ENCODE measurements around the gene PHF21B. TPM values are rescaled to one million over a fixed set of nuclear protein-coding genes. Genes with fewer than 3 reads are reported as not detected.

Gene PHF21B
- total RNA-seq, 3 donors from 2014 or later (not counting 1 experiment from before 2014, with no cell fraction given): not detected

- Mint-ChIP-seq H3K4me3 (no peak overlapping the region), H3K27ac (no peak overlapping the region), H3K9me3 (peaks cover 0 to 2% of the 10 kb centered on the region in 2 donors), H3K36me3 (peaks cover 16% of the 10 kb centered on the region), H3K4me1 (no peaks in the 10 kb centered on the region), H3K27me3 (ENCODE audit: low read depth in 2 of 2) (peaks cover 21 to 38% of the 10 kb centered on the region in 2 donors)
- DNase-seq (peak in 1 of 2 donors; percentile 20), ATAC-seq (no peak)
- H3K4me1 ChIP-seq (ENCODE audit: control insufficient read depth, insufficient read depth, low read length): no peaks in the 10 kb centered on the region
- no peak for TF ChIP-seq CTCF (IDR thresholded peaks at IDR 0.05)
- H3K9me3 ChIP-seq (ENCODE audit: control insufficient read depth, insufficient read depth, low read length): peaks cover 18% of the 10 kb centered on the region
- no peak overlapping the region for H3K27ac ChIP-seq (ENCODE audit: low read length)
- 55% methylated on average over 2 of the region's 2 CpGs for WGBS (ENCODE audit: insufficient coverage)
- intact Hi-C loops (cut with micrococcal nuclease): no loop called here
- no peaks in the 10 kb centered on the region for H3K27me3 ChIP-seq (ENCODE audit: control insufficient read depth, insufficient read depth, low read length)
- H3K4me3 ChIP-seq (ENCODE audit: low read length): no peak overlapping the region
- no peaks in the 10 kb centered on the region for H3K36me3 ChIP-seq (ENCODE audit: control insufficient read depth, insufficient read depth, low read length)
Measured at GRCh38 chr22:44901301-44901700, 108.5 kb downstream of the PHF21B start.

- 98% methylated on average over 5 of the region's 6 CpGs for WGBS (ENCODE audit: insufficient coverage)
- H3K4me3 ChIP-seq (ENCODE audit: low read length): no peak overlapping the region
- no peak overlapping the region for H3K4me3 Mint-ChIP-seq
- H3K27ac ChIP-seq (ENCODE audit: low read length): no peak overlapping the region
- H3K36me3 Mint-ChIP-seq: peaks cover 16% of the 10 kb centered on the region
- ATAC-seq (no peak), DNase-seq (no peak)
- intact Hi-C loops (cut with micrococcal nuclease): no loop called here
- no peaks in the 10 kb centered on the region for H3K4me1 Mint-ChIP-seq
- H3K27me3 ChIP-seq (ENCODE audit: control insufficient read depth, insufficient read depth, low read length): no peaks in the 10 kb centered on the region
- TF ChIP-seq CTCF (IDR thresholded peaks at IDR 0.05): no peak
- peaks cover 0 to 2% of the 10 kb centered on the region in 2 donors for H3K9me3 Mint-ChIP-seq
- peaks cover 12 to 19% of the 10 kb centered on the region in 2 donors for H3K27me3 Mint-ChIP-seq (ENCODE audit: low read depth in 2 of 2)
- H3K4me1 ChIP-seq (ENCODE audit: control insufficient read depth, insufficient read depth, low read length): no peaks in the 10 kb centered on the region
- H3K9me3 ChIP-seq (ENCODE audit: control insufficient read depth, insufficient read depth, low read length): peaks cover 18% of the 10 kb centered on the region
- H3K36me3 ChIP-seq (ENCODE audit: control insufficient read depth, insufficient read depth, low read length): no peaks in the 10 kb centered on the region
- no peak overlapping the region for H3K27ac Mint-ChIP-seq
Measured at GRCh38 chr22:44898236-44898635, 111.6 kb downstream of the PHF21B start.

GRCh38 chr22:44895296-44896055 is 114.3 kb downstream of the PHF21B start:
- 72% methylated on average over 23 of the region's 23 CpGs for WGBS (ENCODE audit: insufficient coverage)
- no peak for ATAC-seq
- Mint-ChIP-seq H3K9me3 (peaks cover 0 to 2% of the 10 kb centered on the region in 2 donors), H3K4me3 (no peak overlapping the region), H3K27ac (no peak overlapping the region), H3K4me1 (no peaks in the 10 kb centered on the region), H3K27me3 (ENCODE audit: low read depth in 2 of 2) (peaks cover 4 to 10% of the 10 kb centered on the region in 2 donors), H3K36me3 (no peaks in the 10 kb centered on the region)
- no peak for TF ChIP-seq CTCF (IDR thresholded peaks at IDR 0.05)
- Histone ChIP-seq H3K4me1 (ENCODE audit: control insufficient read depth, insufficient read depth, low read length) (no peaks in the 10 kb centered on the region), H3K36me3 (ENCODE audit: control insufficient read depth, insufficient read depth, low read length) (no peaks in the 10 kb centered on the region), H3K27ac (ENCODE audit: low read length) (no peak overlapping the region), H3K9me3 (ENCODE audit: control insufficient read depth, insufficient read depth, low read length) (peaks cover under 1% of the 10 kb centered on the region), H3K27me3 (ENCODE audit: control insufficient read depth, insufficient read depth, low read length) (no peaks in the 10 kb centered on the region), H3K4me3 (ENCODE audit: low read length) (no peak overlapping the region)
- intact Hi-C loops (cut with micrococcal nuclease): no loop called here
- DNase-seq: no peak

GRCh38 chr22:44894782-44895181 is 115.0 kb downstream of the PHF21B start:
- DNase-seq: no peak
- no peak overlapping the region for H3K4me3 Mint-ChIP-seq
- H3K4me1 Mint-ChIP-seq: no peaks in the 10 kb centered on the region
- no peak for ATAC-seq
- Histone ChIP-seq H3K4me1 (ENCODE audit: control insufficient read depth, insufficient read depth, low read length) (no peaks in the 10 kb centered on the region), H3K4me3 (ENCODE audit: low read length) (no peak overlapping the region), H3K9me3 (ENCODE audit: control insufficient read depth, insufficient read depth, low read length) (no peaks in the 10 kb centered on the region), H3K27ac (ENCODE audit: low read length) (no peak overlapping the region), H3K36me3 (ENCODE audit: control insufficient read depth, insufficient read depth, low read length) (no peaks in the 10 kb centered on the region), H3K27me3 (ENCODE audit: control insufficient read depth, insufficient read depth, low read length) (no peaks in the 10 kb centered on the region)
- WGBS (ENCODE audit: insufficient coverage): 84% methylated on average over 14 of the region's 14 CpGs
- H3K27me3 Mint-ChIP-seq (ENCODE audit: low read depth in 2 of 2): peaks cover under 1 to 4% of the 10 kb centered on the region in 2 donors
- intact Hi-C loops (cut with micrococcal nuclease): no loop called here
- no peak for TF ChIP-seq CTCF (IDR thresholded peaks at IDR 0.05)
- H3K36me3 Mint-ChIP-seq: no peaks in the 10 kb centered on the region
- H3K27ac Mint-ChIP-seq: no peak overlapping the region
- no peaks in the 10 kb centered on the region for H3K9me3 Mint-ChIP-seq

Data from natural killer cell (primary cell).